Gastrocnemius medialis (tissue), 4 donors: ENCODE measurements around the gene BRF1.

ENCODE experiments used
- CTCF ChIP-seq, 5 experiments: fragments of 450-650 bp in 3 of 5; fragments of 200-600 bp in 2 of 5; sonication (generic) in 2 of 5; IDR thresholded peaks in 4 of 5; conservative IDR thresholded peaks in 1 of 5; 1 replicate in 4 of 5; 2 replicates in 1 of 5; pipeline ENCODE4 v1.5.1; 2016 to 2019; ENCODE audit warnings: antibody characterized with exemption in 5 of 5, mild to moderate bottlenecking in 3 of 5, moderate library complexity in 3 of 5
- POLR2A ChIP-seq, 2 donors: fragments of 450-650 bp; IDR thresholded peaks; one replicate each; pipeline ENCODE4 v1.6.1; 2017; ENCODE audit warnings: antibody characterized with exemption in 2 of 2, mild to moderate bottlenecking in 2 of 2, moderate library complexity in 2 of 2

GRCh38 chr14:105305791-105306190 lies 5.0 kb upstream of the BRF1 start:
- TF ChIP-seq CTCF (IDR thresholded peaks at IDR 0.05 in 4 of 5, conservative IDR thresholded peaks at IDR 0.05 in 1 of 5) = no peak
- TF ChIP-seq POLR2A (IDR thresholded peaks at IDR 0.05) = no peak
